Astrocyte (in vitro differentiated cells and primary cell): Measurements from ENCODE around the gene ACP5. TPM values are rescaled to one million over a fixed set of nuclear protein-coding genes. Genes with fewer than 3 reads are reported as not detected.

Experiments
- DNase-seq: peaks from one replicate; pipeline ENCODE4 v3.0.0-alpha.2; 2010; ENCODE audit warnings: low read depth
- FAIRE-seq: peaks from 2 replicates; lab custom pipeline; 2011; peaks lifted over from hg19 to GRCh38; lab: Jason Lieb, UNC
- H2AFZ ChIP-seq: 2 replicates; pipeline ENCODE4 v1.6.0; 2012; ENCODE audit warnings: low read depth, low read length, inconsistent platforms
- H3K27ac ChIP-seq: 2 replicates; pipeline ENCODE4 v1.5.1; 2011; ENCODE audit warnings: low read depth, low read length, inconsistent platforms
- H3K27me3 ChIP-seq: 2 replicates; pipeline ENCODE4 v1.6.0; 2011; ENCODE audit warnings: low read length, inconsistent platforms; ENCODE audit not compliant: insufficient read depth
- H3K36me3 ChIP-seq: 2 replicates; pipeline ENCODE4 v1.5.1; 2011; ENCODE audit warnings: low read length, inconsistent platforms; ENCODE audit not compliant: insufficient read depth
- H3K4me1 ChIP-seq: 2 replicates; pipeline ENCODE4 v1.5.1; 2011; ENCODE audit warnings: low read length, inconsistent platforms; ENCODE audit not compliant: insufficient read depth
- H3K4me2 ChIP-seq: 2 replicates; pipeline ENCODE4 v1.6.0; 2012; ENCODE audit warnings: low read length, inconsistent platforms
- H3K4me3 ChIP-seq: 2 replicates; pipeline ENCODE4 v1.5.1; 2011; ENCODE audit warnings: low read depth, mild to moderate bottlenecking, low read length, inconsistent platforms; ENCODE audit not compliant: insufficient read depth
- H3K79me2 ChIP-seq: 2 replicates; pipeline ENCODE4 v1.6.0; 2012; ENCODE audit warnings: mild to moderate bottlenecking, low read length, inconsistent platforms; ENCODE audit not compliant: insufficient read depth
- H3K9ac ChIP-seq: 2 replicates; pipeline ENCODE4 v1.6.0; 2012; ENCODE audit warnings: mild to moderate bottlenecking, low read length, inconsistent platforms
- H3K9me3 ChIP-seq: 2 replicates; pipeline ENCODE4 v1.5.1; 2012; ENCODE audit warnings: low read depth, mild to moderate bottlenecking, low read length, inconsistent platforms; ENCODE audit not compliant: insufficient read depth
- H4K20me1 ChIP-seq: 2 replicates; pipeline ENCODE4 v1.6.0; 2012; ENCODE audit warnings: low read length, inconsistent platforms; ENCODE audit not compliant: insufficient read depth
- H3K27ac Mint-ChIP-seq: one replicate; pipeline ENCODE4 v1.8.0; 2021; ENCODE audit warnings: mild to moderate bottlenecking, mixed read lengths; ENCODE audit not compliant: unreplicated experiment
- H3K27me3 Mint-ChIP-seq: one replicate; pipeline ENCODE4 v1.8.0; 2021; ENCODE audit warnings: low read depth, mixed read lengths; ENCODE audit not compliant: unreplicated experiment
- H3K36me3 Mint-ChIP-seq: one replicate; pipeline ENCODE4 v1.8.0; 2021; ENCODE audit warnings: low read depth, mixed read lengths; ENCODE audit not compliant: unreplicated experiment
- H3K4me1 Mint-ChIP-seq: one replicate; pipeline ENCODE4 v1.8.0; 2021; ENCODE audit warnings: low read depth, mixed read lengths; ENCODE audit not compliant: unreplicated experiment
- H3K4me3 Mint-ChIP-seq: one replicate; pipeline ENCODE4 v1.8.0; 2021; ENCODE audit warnings: mild to moderate bottlenecking, moderate library complexity, mixed read lengths; ENCODE audit not compliant: unreplicated experiment
- H3K9me3 Mint-ChIP-seq: one replicate; pipeline ENCODE4 v1.8.0; 2021; ENCODE audit warnings: mild to moderate bottlenecking, mixed read lengths; ENCODE audit not compliant: unreplicated experiment
- CTCF ChIP-seq: IDR thresholded peaks from 2 replicates; pipeline ENCODE4 v1.5.1; 2011; ENCODE audit warnings: low read depth, mild to moderate bottlenecking, inconsistent platforms, low read length, moderate library complexity; ENCODE audit not compliant: insufficient read depth
- EZH2 ChIP-seq: IDR thresholded peaks from 2 replicates; pipeline ENCODE4 v1.6.1; 2012; ENCODE audit warnings: mild to moderate bottlenecking, low read length, inconsistent platforms; ENCODE audit not compliant: insufficient read depth
- total RNA-seq: library from RNA; stranded (reverse); gene quantifications from 2 replicates; pipeline ENCODE4 v1.2.1, GENCODE V29; 2021

Gene ACP5
- total RNA-seq, 1 donor from 2014 or later, result not detected

- H3K4me1 Mint-ChIP-seq, result peaks cover 2% of the 10 kb centered on the region
- H3K27me3 ChIP-seq, result no peaks in the 10 kb centered on the region
- H4K20me1 ChIP-seq, result peaks cover 39% of the 10 kb centered on the region
- peaks cover 10% of the 10 kb centered on the region for H3K36me3 Mint-ChIP-seq
- H3K4me1 ChIP-seq, result no peaks in the 10 kb centered on the region
- H3K36me3 ChIP-seq, result peaks cover 12% of the 10 kb centered on the region
- no peak overlapping the region for H3K27ac Mint-ChIP-seq
- no peak overlapping the region for H3K4me2 ChIP-seq
- H3K79me2 ChIP-seq, result peaks cover 16% of the 10 kb centered on the region
- no peak overlapping the region for H3K9ac ChIP-seq
- no peak for TF ChIP-seq CTCF
- no peak for TF ChIP-seq EZH2
- no peak overlapping the region for H3K27ac ChIP-seq
- H3K9me3 ChIP-seq, result no peaks in the 10 kb centered on the region
- no peak for FAIRE-seq
- H3K4me3 Mint-ChIP-seq, result no peak overlapping the region
- H3K9me3 Mint-ChIP-seq, result no peaks in the 10 kb centered on the region
- H3K4me3 ChIP-seq, result no peak overlapping the region
- H2AFZ ChIP-seq, result no peak overlapping the region
- no peaks in the 10 kb centered on the region for H3K27me3 Mint-ChIP-seq
- no peak for DNase-seq
Observed at GRCh38 chr19:11551603-11552235, 25.7 kb downstream of the ACP5 start.

- TF ChIP-seq CTCF, result no peak
- no peak for TF ChIP-seq EZH2
- H3K4me3 Mint-ChIP-seq, result peak overlapping the region; percentile 0
- no peak overlapping the region for H3K4me2 ChIP-seq
Observed at GRCh38 chr19:11550265-11550664, 27.2 kb downstream of the ACP5 start.

GRCh38 chr19:11549386-11549953, 28.0 kb downstream of the ACP5 start:
- H3K4me2 ChIP-seq, result no peak overlapping the region
- H3K9me3 Mint-ChIP-seq, result no peaks in the 10 kb centered on the region
- no peak overlapping the region for H3K27ac ChIP-seq
- peaks cover 14% of the 10 kb centered on the region for H3K36me3 Mint-ChIP-seq
- H3K27ac Mint-ChIP-seq, result no peak overlapping the region
- FAIRE-seq, result no peak
- H3K27me3 Mint-ChIP-seq, result no peaks in the 10 kb centered on the region
- peaks cover 26% of the 10 kb centered on the region for H4K20me1 ChIP-seq
- H2AFZ ChIP-seq, result no peak overlapping the region
- no peak overlapping the region for H3K9ac ChIP-seq
- peaks cover 7% of the 10 kb centered on the region for H3K4me1 Mint-ChIP-seq
- H3K9me3 ChIP-seq, result no peaks in the 10 kb centered on the region
- no peak overlapping the region for H3K4me3 ChIP-seq
- DNase-seq, result no peak
- no peaks in the 10 kb centered on the region for H3K27me3 ChIP-seq
- TF ChIP-seq CTCF (no peak), EZH2 (no peak)
- peaks cover 4% of the 10 kb centered on the region for H3K4me1 ChIP-seq
- H3K36me3 ChIP-seq, result peaks cover 10% of the 10 kb centered on the region
- no peak overlapping the region for H3K4me3 Mint-ChIP-seq
- H3K79me2 ChIP-seq, result no peaks in the 10 kb centered on the region

More at GRCh38 chr19:11550265-11550664, 27.2 kb downstream of the ACP5 start:
- FAIRE-seq (no peak), DNase-seq (no peak)
- H3K36me3 ChIP-seq, result peaks cover 10% of the 10 kb centered on the region
- H3K9ac ChIP-seq, result no peak overlapping the region
- no peak overlapping the region for H2AFZ ChIP-seq
- H3K27ac Mint-ChIP-seq, result no peak overlapping the region
- no peak overlapping the region for H3K4me3 ChIP-seq
- peaks cover 26% of the 10 kb centered on the region for H4K20me1 ChIP-seq
- H3K4me1 ChIP-seq, result peaks cover 4% of the 10 kb centered on the region
- H3K27ac ChIP-seq, result no peak overlapping the region
- peaks cover 7% of the 10 kb centered on the region for H3K4me1 Mint-ChIP-seq
- H3K9me3 Mint-ChIP-seq, result no peaks in the 10 kb centered on the region
- H3K27me3 Mint-ChIP-seq, result no peaks in the 10 kb centered on the region
- no peaks in the 10 kb centered on the region for H3K27me3 ChIP-seq
- H3K79me2 ChIP-seq, result peaks cover 2% of the 10 kb centered on the region
- peaks cover 14% of the 10 kb centered on the region for H3K36me3 Mint-ChIP-seq
- no peaks in the 10 kb centered on the region for H3K9me3 ChIP-seq
